HL-60 (cell line): ENCODE measurements around the gene EBF4.

Experiments
- DNase-seq, 2 experiments: peaks; one replicate each; pipeline ENCODE4 v3.0.0-alpha.2; 2010 to 2020; ENCODE audit warnings: low read depth in 1 of 2, low spot score in 1 of 2
- H3K27ac ChIP-seq: fragments of 250-450 bp; sonication (Bioruptor Pico); replicated peaks from 2 replicates; pipeline ENCODE4 v1.5.1; 2020; ENCODE audit warnings: mild to moderate bottlenecking, moderate library complexity
- H3K27me3 ChIP-seq: fragments of 250-450 bp; sonication (Bioruptor Pico); 2 replicates; pipeline ENCODE4 v1.5.1; 2021; ENCODE audit warnings: mild to moderate bottlenecking, moderate library complexity; ENCODE audit not compliant: insufficient read depth, poor library complexity, severe bottlenecking
- H3K4me3 ChIP-seq: replicated peaks from 2 replicates; pipeline ENCODE4 v1.5.1; 2011; ENCODE audit warnings: mild to moderate bottlenecking, control low read depth, low read length; ENCODE audit not compliant: insufficient read depth
- GABPA ChIP-seq: IDR thresholded peaks from 2 replicates; pipeline ENCODE4 v1.6.1; 2012; ENCODE audit warnings: low read depth
- POLR2AphosphoS5 ChIP-seq: IDR thresholded peaks from 2 replicates; pipeline ENCODE4 v1.6.1; 2012; ENCODE audit warnings: low read depth
- SPI1 ChIP-seq: IDR thresholded peaks from 2 replicates; pipeline ENCODE4 v1.6.1; 2012; ENCODE audit warnings: low read depth, mild to moderate bottlenecking, borderline replicate concordance
- TF ChIP-seq, protein P1 (sequence below): IDR thresholded peaks from 2 replicates; pipeline ENCODE4 v1.6.1; 2012; ENCODE audit warnings: low read depth; ENCODE audit not compliant: insufficient replicate concordance
- TF ChIP-seq, protein P2 (sequence below): IDR thresholded peaks from one replicate; pipeline ENCODE4 v1.5.1; 2011; ENCODE audit warnings: low read length, control low read depth, inconsistent platforms; ENCODE audit not compliant: insufficient read depth

EBF4 gene

DNA sequence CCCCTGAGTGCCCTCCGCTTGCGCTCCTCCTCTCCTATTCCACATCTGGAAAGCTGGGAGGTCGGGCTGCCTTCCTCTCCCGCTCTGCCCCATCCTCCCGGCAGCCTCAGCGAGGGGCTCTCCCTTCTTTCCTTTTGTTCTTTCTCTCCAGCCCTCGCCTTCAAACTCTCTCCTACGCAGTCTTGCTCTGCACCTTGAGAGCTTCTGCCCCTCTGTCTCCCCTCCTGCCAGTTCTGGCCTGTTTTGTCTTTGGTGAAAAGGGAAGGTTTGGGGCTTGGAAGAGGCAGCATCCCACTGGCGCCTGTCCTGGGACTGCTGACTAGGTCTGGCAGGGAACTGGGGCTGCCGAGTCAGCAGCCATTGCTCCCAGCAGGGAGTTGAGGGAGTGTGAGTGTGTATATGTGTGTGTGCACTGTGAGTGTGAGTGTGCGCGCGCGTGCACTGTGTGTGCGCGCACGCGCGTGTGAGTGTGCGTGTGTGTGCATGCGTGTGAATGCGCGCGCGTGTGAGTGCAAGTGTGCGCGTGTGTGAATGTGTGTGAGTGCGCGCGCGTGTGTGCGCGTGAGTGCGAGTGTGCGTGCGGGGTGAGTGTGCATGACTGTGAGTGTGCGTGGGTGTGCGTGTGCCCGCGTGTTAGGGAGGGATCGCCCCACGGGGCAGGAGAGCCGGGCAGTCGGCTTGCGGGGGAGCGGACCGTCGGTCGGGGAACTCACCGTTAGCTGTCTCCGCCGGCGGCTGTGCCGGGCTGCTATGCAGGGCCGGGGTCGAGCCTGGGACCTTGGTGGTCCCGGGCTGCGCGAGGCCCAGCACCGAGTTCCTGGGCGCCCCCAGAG lies 107.3 kb downstream of the EBF4 start:
- peak in 1 of 2 experiments; percentile 57 for DNase-seq
- Histone ChIP-seq H3K27ac (no peak overlapping the region), H3K4me3 (peak overlapping the region; percentile 44), H3K27me3 (peaks cover 32% of the 10 kb centered on the region)
- no peak for TF ChIP-seq POLR2AphosphoS5
- no peak for TF ChIP-seq GABPA
- no peak for TF ChIP-seq SPI1
- TF ChIP-seq, protein P1, sequence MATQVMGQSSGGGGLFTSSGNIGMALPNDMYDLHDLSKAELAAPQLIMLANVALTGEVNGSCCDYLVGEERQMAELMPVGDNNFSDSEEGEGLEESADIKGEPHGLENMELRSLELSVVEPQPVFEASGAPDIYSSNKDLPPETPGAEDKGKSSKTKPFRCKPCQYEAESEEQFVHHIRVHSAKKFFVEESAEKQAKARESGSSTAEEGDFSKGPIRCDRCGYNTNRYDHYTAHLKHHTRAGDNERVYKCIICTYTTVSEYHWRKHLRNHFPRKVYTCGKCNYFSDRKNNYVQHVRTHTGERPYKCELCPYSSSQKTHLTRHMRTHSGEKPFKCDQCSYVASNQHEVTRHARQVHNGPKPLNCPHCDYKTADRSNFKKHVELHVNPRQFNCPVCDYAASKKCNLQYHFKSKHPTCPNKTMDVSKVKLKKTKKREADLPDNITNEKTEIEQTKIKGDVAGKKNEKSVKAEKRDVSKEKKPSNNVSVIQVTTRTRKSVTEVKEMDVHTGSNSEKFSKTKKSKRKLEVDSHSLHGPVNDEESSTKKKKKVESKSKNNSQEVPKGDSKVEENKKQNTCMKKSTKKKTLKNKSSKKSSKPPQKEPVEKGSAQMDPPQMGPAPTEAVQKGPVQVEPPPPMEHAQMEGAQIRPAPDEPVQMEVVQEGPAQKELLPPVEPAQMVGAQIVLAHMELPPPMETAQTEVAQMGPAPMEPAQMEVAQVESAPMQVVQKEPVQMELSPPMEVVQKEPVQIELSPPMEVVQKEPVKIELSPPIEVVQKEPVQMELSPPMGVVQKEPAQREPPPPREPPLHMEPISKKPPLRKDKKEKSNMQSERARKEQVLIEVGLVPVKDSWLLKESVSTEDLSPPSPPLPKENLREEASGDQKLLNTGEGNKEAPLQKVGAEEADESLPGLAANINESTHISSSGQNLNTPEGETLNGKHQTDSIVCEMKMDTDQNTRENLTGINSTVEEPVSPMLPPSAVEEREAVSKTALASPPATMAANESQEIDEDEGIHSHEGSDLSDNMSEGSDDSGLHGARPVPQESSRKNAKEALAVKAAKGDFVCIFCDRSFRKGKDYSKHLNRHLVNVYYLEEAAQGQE = no peak
- TF ChIP-seq, protein P2, sequence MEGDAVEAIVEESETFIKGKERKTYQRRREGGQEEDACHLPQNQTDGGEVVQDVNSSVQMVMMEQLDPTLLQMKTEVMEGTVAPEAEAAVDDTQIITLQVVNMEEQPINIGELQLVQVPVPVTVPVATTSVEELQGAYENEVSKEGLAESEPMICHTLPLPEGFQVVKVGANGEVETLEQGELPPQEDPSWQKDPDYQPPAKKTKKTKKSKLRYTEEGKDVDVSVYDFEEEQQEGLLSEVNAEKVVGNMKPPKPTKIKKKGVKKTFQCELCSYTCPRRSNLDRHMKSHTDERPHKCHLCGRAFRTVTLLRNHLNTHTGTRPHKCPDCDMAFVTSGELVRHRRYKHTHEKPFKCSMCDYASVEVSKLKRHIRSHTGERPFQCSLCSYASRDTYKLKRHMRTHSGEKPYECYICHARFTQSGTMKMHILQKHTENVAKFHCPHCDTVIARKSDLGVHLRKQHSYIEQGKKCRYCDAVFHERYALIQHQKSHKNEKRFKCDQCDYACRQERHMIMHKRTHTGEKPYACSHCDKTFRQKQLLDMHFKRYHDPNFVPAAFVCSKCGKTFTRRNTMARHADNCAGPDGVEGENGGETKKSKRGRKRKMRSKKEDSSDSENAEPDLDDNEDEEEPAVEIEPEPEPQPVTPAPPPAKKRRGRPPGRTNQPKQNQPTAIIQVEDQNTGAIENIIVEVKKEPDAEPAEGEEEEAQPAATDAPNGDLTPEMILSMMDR = no peak

DNA sequence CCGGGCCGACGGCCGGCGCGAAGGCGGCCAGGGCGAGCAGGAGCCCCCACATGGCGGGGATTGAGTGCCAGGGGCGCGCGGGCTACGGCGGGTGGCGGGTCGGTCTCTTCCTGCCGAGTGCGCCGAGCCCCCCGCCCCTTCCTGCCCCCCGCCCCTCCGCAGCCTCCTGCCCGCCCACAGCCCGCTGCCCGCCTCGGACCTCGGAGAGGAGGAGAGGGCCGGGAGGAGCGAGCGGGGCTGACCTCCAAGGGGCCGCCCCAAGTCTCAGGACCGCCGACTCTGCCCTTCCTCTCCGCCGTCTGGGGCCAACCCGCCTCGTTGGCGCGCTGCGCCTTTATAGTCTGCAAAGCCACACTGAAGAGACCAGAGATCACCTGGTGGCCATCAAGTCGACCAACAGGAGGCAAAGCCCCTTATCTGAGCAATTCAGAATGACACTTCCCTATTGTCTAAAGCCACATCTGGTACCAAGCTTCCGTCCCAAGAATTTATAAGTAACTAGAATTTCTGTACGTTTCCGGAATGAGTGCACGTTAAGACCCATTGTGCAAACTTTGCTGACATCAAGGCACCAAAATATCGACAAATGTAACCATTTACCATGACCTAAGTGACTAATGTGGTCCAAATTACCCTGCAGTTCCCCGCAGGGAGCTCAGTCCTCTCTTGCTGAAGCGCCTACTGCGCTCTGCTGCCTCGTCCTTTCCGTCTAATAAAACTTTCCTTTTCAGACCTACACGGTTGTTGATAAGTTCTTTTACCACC lies 108.1 kb downstream of the EBF4 start, which contains the start of gene CPXM1:
Gene CPXM1, minus strand, starts transcription at position 107 of the 765 bp plus-strand sequence. Its CDS starts 55 bp downstream, at position 52.
- H3K4me3 ChIP-seq = peak within 1 kb of the TSS; percentile 44
- peaks cover 38% of the 10 kb centered on the region for H3K27me3 ChIP-seq
- DNase-seq = peak; percentile 58 to 83
- no peak within 1 kb of the TSS for H3K27ac ChIP-seq
- TF ChIP-seq POLR2AphosphoS5 = peak; percentile 63
- TF ChIP-seq, protein P2 = no peak
- TF ChIP-seq SPI1 = peak; percentile 89
- no peak for TF ChIP-seq GABPA
- TF ChIP-seq, protein P1 = no peak

DNA sequence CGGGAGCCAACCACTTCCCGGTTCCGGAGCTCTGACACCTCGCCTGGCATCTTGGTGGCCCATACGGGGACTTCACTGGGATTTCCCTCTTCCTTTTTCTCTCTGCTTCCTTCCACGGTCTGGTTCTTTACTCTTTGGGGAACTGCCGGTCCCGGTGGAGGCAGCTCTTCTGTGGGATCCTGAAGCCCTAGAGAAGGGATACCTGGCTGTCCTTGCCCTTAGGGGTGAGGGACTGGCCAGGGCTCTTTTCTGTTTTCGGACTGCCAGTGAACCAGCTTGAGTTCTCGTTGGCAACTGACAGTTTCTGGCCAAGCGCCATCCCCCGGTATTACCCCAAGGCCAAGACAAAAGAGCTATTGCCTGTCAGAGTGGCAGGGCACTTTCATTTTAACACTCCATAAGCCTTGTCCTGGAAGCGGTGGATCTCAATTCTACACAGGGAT lies 108.7 kb downstream of the EBF4 start:
- peaks cover 42% of the 10 kb centered on the region for H3K27me3 ChIP-seq
- no peak for TF ChIP-seq SPI1
- TF ChIP-seq, protein P2 = no peak
- H3K27ac ChIP-seq = no peak overlapping the region
- DNase-seq = no peak
- peak overlapping the region; percentile 44 for H3K4me3 ChIP-seq
